HG03159 (cell line): ENCODE data around the gene APOBR.
"Not testable (repeated sequence)": the region's sequence is repeated elsewhere in the genome, so short reads cannot be mapped to it uniquely, and the experiment has no call there.

Experiments
- ATAC-seq: cut with Tn5 transposase; IDR thresholded peaks from one replicate; pipeline ENCODE4 v1.9.1; 2021; ENCODE audit warnings: mild to moderate bottlenecking, moderate library complexity; ENCODE audit not compliant: unreplicated experiment

Gene APOBR

DNA sequence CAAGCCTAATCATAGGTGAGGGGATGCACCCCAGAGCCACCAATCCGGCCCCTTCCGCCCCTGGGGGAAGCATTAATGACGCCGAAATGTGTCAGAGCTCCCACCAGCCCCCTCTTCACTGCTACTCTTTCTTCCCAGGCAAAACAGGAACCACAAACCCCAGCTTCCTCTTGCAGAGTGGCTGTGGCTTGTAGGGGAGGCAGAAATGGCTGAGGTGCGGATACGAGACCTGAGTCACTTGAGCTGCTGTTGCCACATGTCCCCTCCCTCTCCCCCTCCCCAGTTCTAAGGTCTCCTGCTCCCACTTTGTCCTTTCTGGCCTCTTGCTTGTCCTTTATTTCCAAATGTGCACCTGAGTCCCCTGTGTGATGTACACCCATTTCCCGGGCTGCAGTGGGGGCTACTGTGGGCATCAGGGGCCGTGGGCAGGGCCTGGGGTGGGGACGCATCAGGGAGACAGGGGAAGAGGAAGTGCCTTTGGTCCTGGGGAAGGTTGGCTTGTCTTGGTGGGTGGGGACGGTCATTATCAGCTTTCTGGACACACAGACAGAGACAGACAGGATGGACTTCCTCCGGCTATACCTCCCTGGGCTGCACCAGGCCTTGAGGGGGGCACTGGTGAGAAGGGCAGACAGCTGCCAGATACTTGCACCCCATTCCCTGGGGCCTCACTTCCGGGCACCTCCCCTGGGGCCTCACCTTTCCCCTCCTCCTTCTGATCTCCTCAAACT, at the start of gene APOBR:
Gene APOBR, plus strand, starts transcription at position 523 of the 731 bp plus-strand sequence. Its CDS starts 39 bp downstream, at position 562.
- peak; percentile 45 for ATAC-seq

GRCh38 chr16:28446388-28446787, 48.1 kb upstream of the APOBR start:
- not testable (repeated sequence) for ATAC-seq

DNA sequence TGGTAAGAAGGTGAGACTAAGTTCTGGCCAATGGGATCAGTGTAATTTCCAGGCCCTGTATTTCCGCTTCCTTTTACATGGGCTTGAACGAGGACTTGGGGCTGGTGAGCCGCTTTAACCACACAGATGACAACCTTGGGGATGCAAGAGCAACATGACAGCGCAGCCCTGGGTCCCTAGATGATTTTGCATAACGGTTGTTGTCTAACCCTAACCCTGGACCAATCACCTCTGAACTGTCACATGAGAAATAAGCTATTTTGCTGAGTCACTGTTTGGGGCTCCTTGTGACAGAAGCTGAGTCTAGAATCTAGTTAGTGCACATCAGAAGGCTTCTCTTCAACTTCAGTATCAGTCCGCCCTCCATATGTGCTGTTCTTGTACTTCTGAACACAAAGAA, 47.4 kb upstream of the APOBR start:
- ATAC-seq: not testable (repeated sequence)

DNA sequence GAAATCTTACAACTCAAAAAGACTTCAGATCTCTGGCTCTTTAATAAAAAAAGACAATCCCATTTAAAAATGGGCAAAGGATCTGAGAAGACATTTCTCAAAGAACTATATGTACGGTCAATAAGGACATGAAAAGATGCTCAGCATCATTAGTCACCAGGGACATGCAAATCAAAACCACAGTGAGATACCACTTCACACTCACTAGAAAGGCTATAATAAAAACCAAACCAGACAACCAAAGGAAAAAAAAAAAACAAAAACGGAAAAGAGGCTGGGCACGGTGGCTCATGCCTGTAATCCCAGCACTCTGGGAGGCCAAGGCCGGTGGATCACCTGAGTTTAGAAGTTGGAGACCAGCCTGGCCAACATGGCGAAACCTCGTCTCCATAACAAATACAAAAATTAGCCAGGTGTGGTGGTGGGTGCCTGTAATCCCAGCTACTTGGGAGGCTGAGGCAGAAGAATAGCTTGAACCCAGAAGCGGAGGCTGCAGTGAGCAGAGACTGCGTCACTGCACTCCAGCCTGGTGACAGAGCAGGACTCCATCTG, 20.7 kb upstream of the APOBR start:
- ATAC-seq: no peak

GRCh38 chr16:28475221-28475620, 19.2 kb upstream of the APOBR start:
- no peak for ATAC-seq

DNA sequence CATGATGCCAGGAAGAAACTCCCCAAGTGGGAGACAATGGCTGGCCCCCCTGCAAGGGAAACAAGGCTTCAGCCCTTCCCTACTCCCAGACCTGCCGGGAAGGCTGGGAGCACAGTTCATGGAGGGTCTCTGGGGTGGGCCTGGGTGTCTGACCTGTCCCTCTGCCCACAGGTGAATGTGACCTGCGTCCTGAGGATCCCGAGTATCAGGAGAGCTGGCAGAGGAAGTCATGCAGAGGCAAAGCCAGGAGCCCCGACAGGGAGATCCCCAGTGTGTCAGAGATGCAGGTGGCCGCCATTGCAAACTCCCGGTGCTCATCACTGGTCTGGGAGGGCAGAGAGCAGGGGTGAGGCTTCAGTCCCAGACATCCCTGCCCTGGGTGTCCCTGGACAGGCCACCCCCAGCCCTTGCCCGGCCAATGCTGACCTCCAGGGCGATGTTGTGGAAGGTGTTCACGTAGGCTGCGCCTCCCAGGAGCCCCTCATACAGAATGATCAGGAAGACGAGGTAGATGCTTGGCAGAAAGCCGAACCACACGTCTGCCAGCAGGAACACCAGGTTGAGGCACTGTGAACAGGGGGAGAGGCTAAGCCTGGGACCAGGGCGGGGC, 17.0 kb upstream of the APOBR start:
- ATAC-seq: no peak

DNA sequence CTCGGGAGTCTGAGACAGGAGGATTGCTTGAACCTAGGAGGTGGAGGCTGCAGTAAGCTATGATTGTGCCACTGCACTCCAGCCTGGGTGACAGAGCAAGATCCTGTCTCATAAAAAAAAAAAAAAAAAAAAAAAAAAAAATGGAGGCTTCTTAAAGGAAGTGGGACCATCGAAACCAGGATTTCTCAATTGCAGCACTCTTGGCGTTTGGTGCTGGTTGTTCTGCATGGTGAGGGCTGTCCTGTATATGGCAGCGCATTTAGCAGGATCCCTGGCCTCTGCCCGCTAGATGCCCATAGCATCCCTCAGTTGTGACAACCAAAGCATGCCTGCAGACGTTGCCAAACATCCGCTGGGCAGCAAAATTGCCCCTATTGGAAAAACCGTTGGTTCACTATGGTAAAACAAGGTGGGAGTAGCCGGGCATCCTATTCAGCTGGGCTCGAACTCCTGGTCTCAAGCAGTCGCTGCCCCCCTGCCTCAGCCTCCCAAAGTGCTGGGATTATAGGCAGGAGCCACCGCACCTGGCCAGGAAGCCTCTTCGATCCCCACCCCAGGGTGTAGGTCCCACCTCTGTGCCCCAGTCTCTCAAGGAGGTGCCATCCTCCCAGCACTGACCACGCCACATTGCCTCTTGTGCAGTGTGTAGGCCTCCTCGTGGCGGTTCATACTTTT, 15.8 kb upstream of the APOBR start:
- ATAC-seq: no peak

DNA sequence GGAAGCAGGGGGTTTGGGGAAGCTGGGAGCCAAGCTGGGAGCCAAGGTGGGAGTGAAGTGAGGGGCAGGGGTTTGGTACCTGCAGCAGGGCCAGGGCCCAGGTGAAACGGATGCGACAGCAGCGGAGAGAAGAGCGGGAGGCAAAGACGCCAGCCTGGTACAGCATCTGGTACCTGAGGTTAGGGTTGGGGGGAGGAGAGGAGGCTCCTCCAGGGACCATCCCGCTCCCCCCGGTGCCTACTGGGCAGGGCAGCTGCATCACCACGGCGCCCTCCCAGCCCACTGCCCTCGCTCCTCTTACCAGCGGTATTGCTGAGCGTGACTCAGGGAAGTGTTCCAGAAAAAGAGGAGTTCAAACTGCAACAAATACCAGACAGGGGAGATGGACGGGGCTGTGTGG, 12.4 kb upstream of the APOBR start:
- ATAC-seq: no peak

- not testable (repeated sequence) for ATAC-seq
These were observed 11.1 kb upstream of the APOBR start for GRCh38 chr16:28483361-28483760.

- ATAC-seq: no peak
These were observed 8.2 kb upstream of the APOBR start for GRCh38 chr16:28486266-28486665.

- no peak for ATAC-seq
These were observed 3.0 kb upstream of the APOBR start for GRCh38 chr16:28491230-28491969.

GRCh38 chr16:28491970-28492474, 2.4 kb upstream of the APOBR start, which contains the start of gene CLN3:
Gene CLN3, minus strand, starts transcription at chr16:28492074. Its CDS starts 315 bp downstream, at chr16:28491759.
- peak; percentile 74 for ATAC-seq

- no peak for ATAC-seq
These were observed 1.9 kb upstream of the APOBR start for GRCh38 chr16:28492511-28492910.

DNA sequence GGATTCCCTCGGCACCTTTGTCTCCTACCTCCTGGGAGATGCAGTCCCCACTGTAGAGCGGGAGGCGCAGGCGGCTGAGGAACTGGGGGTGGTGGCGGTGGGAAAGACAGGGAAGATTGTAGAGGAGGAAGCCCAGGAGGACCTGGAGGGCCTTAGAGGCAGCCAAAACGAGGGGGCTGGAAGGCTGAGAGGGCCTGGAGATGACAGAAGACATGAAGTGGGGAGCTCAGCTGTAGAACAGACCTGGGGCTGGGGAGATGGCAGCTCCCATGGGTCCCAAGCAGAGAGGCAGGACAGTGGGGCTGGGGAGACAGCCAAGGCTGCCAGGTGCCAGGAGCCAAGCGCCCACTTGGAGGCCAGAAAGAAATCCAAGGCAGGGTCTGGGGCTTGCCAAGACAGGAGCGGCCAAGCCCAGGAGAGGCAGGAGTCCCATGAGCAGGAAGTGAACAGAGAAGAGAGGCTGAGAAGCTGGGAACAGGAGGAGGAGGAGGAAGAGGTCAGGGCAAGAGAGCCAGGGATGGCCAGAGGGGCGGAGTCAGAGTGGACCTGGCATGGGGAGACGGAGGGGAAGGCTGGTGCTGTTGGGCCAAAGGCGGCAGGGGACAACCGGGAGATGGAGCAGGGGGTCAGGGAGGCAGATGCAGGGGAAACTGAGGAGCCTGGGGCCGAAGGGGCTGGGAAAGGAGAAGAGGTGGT, 803 bp downstream of the APOBR start:
- ATAC-seq: no peak

DNA sequence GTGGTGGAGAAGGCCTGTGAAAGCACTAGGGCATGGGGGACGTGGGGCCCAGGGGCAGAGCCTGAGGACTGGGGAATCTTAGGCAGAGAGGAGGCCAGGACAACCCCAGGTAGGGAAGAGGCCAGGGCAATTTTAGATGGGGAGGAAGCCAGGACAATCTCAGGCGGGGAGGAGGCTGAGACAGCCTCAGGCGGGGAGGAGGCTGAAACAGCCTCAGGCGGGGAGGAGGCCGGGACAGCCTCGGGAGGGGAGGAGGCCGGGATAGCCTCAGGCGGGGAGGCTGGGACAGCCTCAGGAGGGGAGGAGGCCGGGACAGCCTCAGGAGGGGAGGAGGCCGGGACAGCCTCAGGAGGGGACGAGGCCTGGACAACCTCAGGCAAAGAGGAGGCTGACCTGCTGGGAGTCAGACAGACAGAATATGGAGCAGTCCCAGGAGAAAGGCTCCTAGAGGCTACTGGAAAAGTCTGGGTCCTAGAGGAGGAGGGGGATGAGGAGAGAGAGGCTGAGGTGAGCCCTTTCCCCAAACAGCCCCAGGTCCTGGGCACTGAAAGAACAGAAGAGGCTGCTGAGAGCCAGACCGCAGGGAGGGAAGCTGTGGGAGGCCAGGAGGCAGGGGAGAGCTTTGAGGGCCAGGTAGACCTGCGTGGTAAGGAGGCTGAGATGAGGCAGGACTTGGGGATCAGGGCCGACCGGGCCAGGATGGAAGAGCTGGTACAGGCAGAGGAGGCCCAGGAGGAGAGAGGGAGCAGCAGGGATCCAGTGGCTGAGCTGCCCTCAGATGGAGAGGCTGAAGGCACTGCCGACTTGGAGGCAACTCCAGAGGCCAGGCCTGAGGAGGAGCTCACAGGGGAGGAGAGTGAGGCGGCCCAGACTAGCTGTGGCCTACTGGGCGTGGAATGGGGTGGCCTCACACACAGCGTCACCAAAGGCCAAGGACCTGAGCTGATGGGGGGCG, 1.6 kb downstream of the APOBR start:
- ATAC-seq: no peak

DNA sequence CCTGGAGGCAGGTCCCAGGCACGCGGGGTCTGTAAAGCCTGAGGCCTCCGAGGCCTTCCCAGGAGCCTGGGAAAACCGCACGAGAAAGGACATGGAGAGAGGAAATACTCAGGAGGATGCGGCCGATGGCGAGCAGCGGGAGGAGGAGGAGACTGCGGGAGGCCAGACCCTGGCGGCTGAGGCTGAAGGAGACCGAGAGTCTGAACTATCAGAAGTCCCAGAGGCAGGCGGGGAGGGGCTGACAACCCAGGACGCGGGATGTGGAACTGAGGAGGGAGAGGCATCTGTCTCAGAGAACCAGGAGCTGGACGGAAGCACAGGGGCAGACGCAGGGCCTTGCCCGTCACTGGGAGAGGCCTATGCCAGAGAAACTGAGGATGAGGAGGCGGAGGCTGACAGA, 2.4 kb downstream of the APOBR start:
- ATAC-seq: no peak

DNA sequence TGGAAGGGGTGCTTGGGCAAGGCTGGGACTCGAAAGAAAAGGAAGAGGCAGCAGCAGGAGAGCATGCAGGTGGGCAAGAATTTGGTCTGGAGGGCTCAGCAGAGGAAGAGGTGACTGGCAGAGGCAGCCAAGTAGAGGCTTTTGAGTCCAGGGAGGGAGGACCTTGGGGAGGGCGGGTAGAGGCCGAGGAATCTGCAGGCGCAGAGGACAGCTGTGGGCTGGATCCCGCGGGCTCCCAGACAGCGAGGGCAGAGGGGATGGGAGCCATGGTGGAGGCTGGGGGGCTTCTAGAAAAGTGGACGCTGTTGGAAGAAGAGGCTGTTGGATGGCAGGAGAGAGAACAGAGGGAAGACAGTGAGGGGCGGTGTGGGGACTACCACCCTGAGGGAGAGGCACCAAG, 2.9 kb downstream of the APOBR start:
- no peak for ATAC-seq

DNA sequence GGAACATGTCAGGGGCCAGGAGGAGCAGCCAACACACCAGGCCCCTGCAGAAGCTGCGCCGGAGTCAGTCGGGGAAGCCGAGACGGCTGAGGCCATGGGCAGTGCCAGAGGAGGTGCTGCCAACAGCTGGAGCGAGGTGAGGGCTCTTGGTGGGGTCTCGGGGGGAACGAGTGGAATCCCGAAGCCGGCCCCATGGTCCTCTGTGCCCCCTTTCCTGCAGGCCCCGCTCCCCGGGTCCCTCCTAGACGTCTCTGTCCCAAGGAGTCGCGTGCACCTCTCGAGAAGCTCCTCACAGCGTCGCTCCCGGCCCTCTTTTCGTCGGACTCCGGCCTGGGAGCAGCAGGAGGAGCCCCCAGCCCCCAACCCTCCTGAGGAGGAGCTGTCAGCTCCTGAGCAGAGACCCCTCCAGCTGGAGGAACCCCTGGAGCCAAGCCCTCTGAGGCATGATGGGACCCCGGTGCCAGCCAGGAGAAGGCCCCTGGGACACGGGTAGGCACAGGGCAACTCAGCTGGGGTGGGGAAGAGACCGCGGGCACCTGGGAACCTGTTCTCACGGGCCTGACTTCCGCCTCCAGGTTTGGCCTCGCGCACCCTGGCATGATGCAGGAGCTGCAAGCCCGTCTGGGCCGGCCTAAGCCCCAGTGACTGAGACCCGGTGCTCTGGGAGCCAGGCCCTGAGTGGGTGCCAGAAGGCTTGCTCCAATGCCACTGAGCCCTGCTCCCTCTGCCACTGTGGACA, 3.6 kb downstream of the APOBR start:
- ATAC-seq: no peak
